Common myeloid progenitor, CD34-positive (primary cell): ENCODE measurements around the gene CRACDL.
"Not testable (repeated sequence)": the region's sequence is repeated elsewhere in the genome, so short reads cannot be mapped to it uniquely, and the experiment has no call there.

Source experiments
- CTCF ChIA-PET: fragments of 350-600 bp; sonication (Branson Sonifier 250); formaldehyde crosslinking; loops from one replicate; lab custom pipeline; 2021; ENCODE audit warnings: antibody characterized with exemption; lab: Charles Lee
- POLR2A ChIA-PET: fragments of 350-600 bp; sonication (Branson Sonifier 250); formaldehyde crosslinking; loops from one replicate; lab custom pipeline; 2021; ENCODE audit warnings: antibody characterized with exemption; lab: Charles Lee
- DNase-seq, 3 donors: peaks; one replicate each; pipeline versions ENCODE4 v3.0.0 to v3.0.0-alpha.2; 2013
- H3K27ac ChIP-seq, 2 experiments: 1 replicate in 1 of 2; 2 replicates in 1 of 2; pipeline ENCODE4 v1.7.0; 2013; ENCODE audit warnings: inconsistent platforms in 2 of 2, low read length in 2 of 2, mild to moderate bottlenecking in 2 of 2, low read depth in 1 of 2, moderate library complexity in 1 of 2; ENCODE audit not compliant: severe bottlenecking in 2 of 2, insufficient read depth in 1 of 2, poor library complexity in 1 of 2
- H3K27me3 ChIP-seq, 5 experiments: replicated peaks in 2 of 5; 1 replicate in 3 of 5; 2 replicates in 2 of 5; pipeline versions ENCODE4 v1.6.1 to v1.7.0; 2013; ENCODE audit warnings: low read length in 4 of 5, mild to moderate bottlenecking in 2 of 5, moderate library complexity in 2 of 5, inconsistent platforms in 1 of 5; ENCODE audit not compliant: insufficient read depth in 5 of 5, control insufficient read depth in 4 of 5
- H3K36me3 ChIP-seq, 4 experiments: 1 replicate in 2 of 4; 2 replicates in 2 of 4; pipeline versions ENCODE4 v1.6.1 to v1.7.0; 2013; ENCODE audit warnings: low read length in 3 of 4, control low read depth in 1 of 4, mild to moderate bottlenecking in 1 of 4; ENCODE audit not compliant: control insufficient read depth in 4 of 4, insufficient read depth in 4 of 4
- H3K4me1 ChIP-seq, 4 experiments: 1 replicate in 3 of 4; 2 replicates in 1 of 4; pipeline versions ENCODE4 v1.6.1 to v1.7.1; 2013; ENCODE audit warnings: low read length in 3 of 4, mild to moderate bottlenecking in 3 of 4, control low read depth in 1 of 4, inconsistent platforms in 1 of 4, moderate library complexity in 1 of 4; ENCODE audit not compliant: control insufficient read depth in 4 of 4, insufficient read depth in 4 of 4; ENCODE audit errors: control extremely low read depth in 1 of 4
- H3K4me3 ChIP-seq, 7 experiments: 1 replicate in 4 of 7; 2 replicates in 3 of 7; pipeline versions ENCODE4 v1.5.1 to v1.7.0; 2013; ENCODE audit warnings: mild to moderate bottlenecking in 7 of 7, low read length in 6 of 7, moderate library complexity in 6 of 7, inconsistent platforms in 2 of 7, low read depth in 2 of 7, control low read depth in 1 of 7; ENCODE audit not compliant: insufficient read depth in 4 of 7, control insufficient read depth in 1 of 7; ENCODE audit errors: extremely low read depth in 1 of 7
- H3K9me3 ChIP-seq, 5 experiments: 1 replicate in 4 of 5; 2 replicates in 1 of 5; pipeline versions ENCODE4 v1.6.1 to v1.7.1; 2013; ENCODE audit warnings: low read length in 4 of 5, mild to moderate bottlenecking in 2 of 5, inconsistent platforms in 1 of 5, low read depth in 1 of 5, moderate library complexity in 1 of 5; ENCODE audit not compliant: control insufficient read depth in 4 of 5, insufficient read depth in 2 of 5; ENCODE audit errors: control extremely low read depth in 1 of 5
- WGBS: methylation state at CpG from one replicate; pipeline ENCODE4 v1.1.5; 2013; ENCODE audit not compliant: insufficient coverage; 5-methylcytosine and 5-hydroxymethylcytosine counted together

CRACDL gene

DNA sequence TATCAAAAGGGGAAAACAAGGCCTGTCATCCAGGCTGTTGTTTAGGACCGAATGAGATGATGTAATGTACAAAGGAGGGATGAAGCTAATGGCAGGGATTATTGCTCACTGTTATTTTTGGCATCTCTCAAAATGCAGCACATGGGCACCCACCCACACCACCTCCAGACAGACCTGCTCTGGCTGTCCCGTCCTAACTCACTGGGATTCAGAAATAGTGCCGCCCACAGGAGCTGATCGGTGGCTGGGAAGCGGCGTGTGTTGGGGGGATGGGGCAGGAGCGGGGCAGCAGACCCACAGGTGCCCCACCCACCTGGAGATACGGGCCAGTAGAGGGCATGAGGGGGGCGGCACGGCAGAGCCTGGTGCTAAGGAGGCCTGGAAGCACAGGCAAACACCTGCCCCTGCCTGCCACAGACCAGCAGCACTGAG is 52.2 kb downstream of the CRACDL start:
- no peak overlapping the region for H3K4me3 ChIP-seq
- 95% methylated on average over 9 of the region's 10 CpGs for WGBS
- H3K36me3 ChIP-seq = no peaks in the 10 kb centered on the region
- no peak for DNase-seq
- ChIA-PET POLR2A (no interaction called here), CTCF (interaction anchor here (1.5 kb wide), 1 partner anchor 11 kb away, joined by 3 read pairs; no protein-coding TSS in a partner anchor)
- H3K27ac ChIP-seq = no peak overlapping the region
- H3K9me3 ChIP-seq = peaks cover 4 to 24% (median 10%) of the 10 kb centered on the region in 5 experiments
- H3K4me1 ChIP-seq = no peaks in the 10 kb centered on the region
- peaks cover 0 to 2% (median 0%) of the 10 kb centered on the region in 5 experiments for H3K27me3 ChIP-seq

DNA sequence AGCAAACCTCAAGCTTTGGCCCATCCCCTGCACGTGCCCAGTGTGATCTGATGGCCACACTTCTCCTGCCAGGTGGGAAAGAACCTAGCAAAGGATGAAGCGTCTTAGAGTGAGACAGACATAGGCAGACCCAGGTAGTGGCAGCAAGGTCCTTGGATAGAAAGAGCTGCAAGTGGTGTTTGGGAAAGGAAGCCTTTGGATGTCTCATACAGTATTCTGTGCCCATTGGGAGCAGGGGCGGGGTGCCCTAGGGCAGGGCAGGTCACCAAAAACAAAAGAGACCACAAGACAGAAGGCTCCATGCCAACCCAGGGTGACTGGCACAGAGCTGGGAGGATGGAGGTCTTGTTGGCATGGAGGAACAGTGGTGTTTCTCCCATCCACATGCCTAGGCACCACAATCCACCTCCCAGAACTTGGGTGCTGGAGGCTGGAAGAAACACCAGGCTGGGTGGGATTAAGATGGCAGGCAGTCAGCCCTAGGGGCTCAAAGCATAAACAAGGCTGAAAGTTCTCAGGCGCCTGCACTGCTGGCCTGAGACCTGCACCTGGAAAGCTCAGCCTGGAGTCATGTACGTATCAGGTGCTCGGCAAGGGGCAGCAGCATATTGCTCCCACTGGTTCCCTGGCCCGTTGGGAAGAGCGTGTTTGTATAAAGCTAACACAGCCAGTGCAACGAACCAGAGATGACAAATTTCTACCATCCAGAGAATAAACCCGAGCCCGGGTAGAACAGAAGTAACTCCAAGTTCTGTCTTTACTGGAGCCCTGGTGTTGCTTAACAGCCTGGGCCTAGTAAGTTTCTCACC is 52.9 kb downstream of the CRACDL start:
- Histone ChIP-seq H3K27me3 (peaks cover 0 to 2% (median 0%) of the 10 kb centered on the region in 5 experiments), H3K4me1 (no peaks in the 10 kb centered on the region), H3K9me3 (peaks cover 1 to 21% (median 10%) of the 10 kb centered on the region in 5 experiments), H3K36me3 (no peaks in the 10 kb centered on the region), H3K4me3 (no peak overlapping the region), H3K27ac (no peak overlapping the region)
- DNase-seq = no peak
- WGBS = 96% methylated on average over 8 of the region's 11 CpGs
- POLR2A ChIA-PET = no interaction called here
- CTCF ChIA-PET = interaction anchor here (1.5 kb wide), 1 partner anchor 10 kb away, joined by 3 read pairs; no protein-coding TSS in a partner anchor

DNA sequence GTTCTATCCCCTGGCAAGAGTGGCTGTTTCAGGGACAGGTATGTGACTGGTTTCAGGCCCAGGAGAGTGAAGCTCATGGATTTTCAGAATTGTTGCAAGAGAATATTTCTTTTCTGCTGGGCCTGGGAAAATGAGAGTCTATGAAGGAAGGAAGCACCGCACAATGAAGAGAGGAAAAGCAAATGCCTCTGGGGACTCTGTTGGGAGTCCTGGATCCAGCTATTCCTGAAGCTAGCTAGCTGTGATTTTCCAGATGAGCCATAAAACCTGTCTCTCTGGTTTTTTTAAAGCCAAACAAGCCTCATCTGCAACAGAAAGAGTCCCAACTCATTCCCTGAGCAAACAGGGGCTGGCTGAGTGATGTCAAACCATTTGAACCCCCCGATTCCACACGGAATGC is 53.7 kb downstream of the CRACDL start:
- WGBS = 94% methylated on average over 3 of the region's 3 CpGs
- ChIA-PET POLR2A (interaction anchor here (0.6 kb wide), 2 partner anchors 9 to 23 kb away, joined by 3 to 4 read pairs; no protein-coding TSS in a partner anchor), CTCF (interaction anchor here (1.5 kb wide), 1 partner anchor 10 kb away, joined by 3 read pairs; no protein-coding TSS in a partner anchor)
- no peaks in the 10 kb centered on the region for H3K4me1 ChIP-seq
- H3K4me3 ChIP-seq = no peak overlapping the region
- H3K27me3 ChIP-seq = peaks cover 0 to 2% (median 0%) of the 10 kb centered on the region in 5 experiments
- H3K36me3 ChIP-seq = no peaks in the 10 kb centered on the region
- peaks cover 0 to 15% (median 6%) of the 10 kb centered on the region in 5 experiments for H3K9me3 ChIP-seq
- H3K27ac ChIP-seq = no peak overlapping the region
- DNase-seq = no peak

DNA sequence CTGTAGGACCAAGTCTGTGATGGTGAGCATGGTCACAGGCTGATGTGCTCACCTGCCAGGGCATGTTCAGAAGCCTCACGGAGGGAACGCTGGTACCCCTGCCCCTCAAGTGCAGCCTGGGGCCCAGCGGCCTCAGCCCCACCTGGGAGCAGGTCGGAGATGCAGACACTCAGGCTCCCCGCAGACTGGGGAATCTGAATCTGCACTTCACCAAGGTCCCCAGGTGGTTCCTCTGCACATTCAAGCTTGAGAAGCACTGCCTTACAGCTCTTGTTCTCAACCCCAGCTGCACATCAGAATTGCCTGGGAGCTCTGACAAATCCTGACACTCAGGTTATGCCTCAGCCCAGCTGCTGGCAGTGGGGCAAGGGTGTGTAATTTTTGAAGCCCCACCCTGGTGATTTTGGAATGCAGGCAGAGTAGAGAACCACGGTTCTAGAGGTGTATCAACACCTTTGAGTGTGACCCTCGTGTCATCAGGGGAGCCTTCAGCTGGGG is 54.8 kb downstream of the CRACDL start:
- H3K9me3 ChIP-seq = peaks cover 0 to 5% (median 3%) of the 10 kb centered on the region in 5 experiments
- DNase-seq = no peak

DNA sequence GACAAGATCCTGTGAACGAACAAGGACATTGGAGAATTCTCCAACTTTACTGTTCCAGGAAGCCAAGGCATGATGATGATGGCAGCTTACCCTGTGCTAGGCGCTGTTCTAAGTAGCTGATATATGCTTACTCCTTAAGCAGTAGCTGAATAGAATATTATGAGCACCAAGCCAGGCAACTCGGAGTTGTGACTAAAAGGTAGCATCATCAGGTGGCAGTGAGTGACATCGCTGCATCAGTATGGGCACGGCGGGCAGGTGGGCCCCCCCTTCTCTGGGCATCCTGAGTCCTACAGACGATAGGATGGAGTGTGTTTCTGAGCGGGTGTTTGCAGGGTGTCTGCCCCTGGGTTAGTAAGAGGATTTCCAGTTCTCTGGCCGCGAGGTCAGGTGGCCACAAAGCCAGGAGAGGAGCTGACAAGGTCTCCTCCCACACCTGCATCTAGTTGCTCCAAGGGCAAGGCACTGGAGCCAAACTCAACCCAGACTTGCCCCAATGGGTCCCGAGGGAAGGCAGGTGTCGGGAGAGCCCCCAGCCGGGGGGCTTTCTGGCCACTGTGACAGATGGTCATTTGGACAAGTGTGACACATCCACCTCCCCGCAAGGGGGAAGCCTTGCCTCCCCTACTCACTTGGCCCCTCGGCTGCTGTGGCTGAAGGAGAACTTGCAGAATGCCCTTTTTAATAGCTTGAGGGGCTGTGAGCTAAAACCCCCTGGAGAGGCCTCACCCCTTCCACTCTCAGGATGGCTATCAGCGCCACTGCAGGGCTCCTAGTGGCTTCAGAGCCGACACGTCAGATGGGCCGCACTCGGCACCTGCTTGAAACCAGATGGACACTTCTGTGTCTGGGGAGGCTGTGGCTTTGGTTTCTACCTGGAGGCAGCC is 55.5 kb downstream of the CRACDL start:
- POLR2A ChIA-PET = no interaction called here
- CTCF ChIA-PET = no interaction called here
- Histone ChIP-seq H3K27me3 (peaks cover 0 to 2% (median 0%) of the 10 kb centered on the region in 5 experiments), H3K4me3 (no peak overlapping the region), H3K27ac (no peak overlapping the region), H3K36me3 (no peaks in the 10 kb centered on the region), H3K4me1 (no peaks in the 10 kb centered on the region), H3K9me3 (no peaks in the 10 kb centered on the region)
- WGBS = 97% methylated on average over 19 of the region's 20 CpGs
- no peak for DNase-seq

More for the DNA sequence above, 54.8 kb downstream of the CRACDL start:
- Histone ChIP-seq H3K27ac (no peak overlapping the region), H3K36me3 (no peaks in the 10 kb centered on the region), H3K4me1 (no peaks in the 10 kb centered on the region), H3K4me3 (no peak overlapping the region), H3K27me3 (peaks cover 0 to 2% (median 0%) of the 10 kb centered on the region in 5 experiments)
- whole genome bisulfite sequencing = 97% methylated on average over 7 of the region's 7 CpGs
- POLR2A ChIA-PET = no interaction called here
- CTCF ChIA-PET = no interaction called here

DNA sequence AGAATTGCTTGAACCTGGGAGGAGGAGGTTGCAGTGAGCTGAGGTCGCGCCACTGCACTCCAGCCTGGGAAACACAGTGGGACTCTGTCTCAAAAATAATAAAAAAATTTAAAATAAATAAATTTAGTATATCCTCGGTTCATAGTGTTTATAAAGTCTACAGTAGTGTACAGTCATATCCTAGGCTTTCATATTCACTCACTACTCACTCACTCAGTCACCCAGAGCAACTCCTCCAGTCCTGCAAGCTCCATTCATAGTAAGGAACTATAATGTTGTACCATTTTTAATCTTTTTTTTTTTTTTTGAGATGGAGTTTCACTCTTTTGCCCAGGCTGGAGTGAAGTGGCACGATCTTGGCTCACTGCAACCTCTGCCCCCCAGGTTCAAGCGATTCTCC is 58.4 kb downstream of the CRACDL start:
- H3K27me3 ChIP-seq, H3K36me3 ChIP-seq, H3K9me3 ChIP-seq, CTCF ChIA-PET, DNase-seq, H3K4me3 ChIP-seq, POLR2A ChIA-PET, H3K4me1 ChIP-seq, H3K27ac ChIP-seq: not testable (repeated sequence)
- WGBS = 100% methylated on average over 2 of the region's 5 CpGs
